ENCODE results near the gene CEP112.
"Not testable (repeated sequence)": the region's sequence is repeated elsewhere in the genome, so short reads cannot be mapped to it uniquely, and the experiment has no call there.

Gene CEP112

GRCh38 chr17:65783845-65784334 lies 408.0 kb downstream of the CEP112 start:
- no peak for DNase-seq (ENCODE audit: low read depth in 2 of 2)

- DNase-seq (ENCODE audit: low read depth in 2 of 2), result not testable (repeated sequence)
These were observed 409.7 kb downstream of the CEP112 start for GRCh38 chr17:65782104-65782706.

- no peak for DNase-seq (ENCODE audit: low read depth in 2 of 2)
These were observed 411.8 kb downstream of the CEP112 start for GRCh38 chr17:65780111-65780510.

GRCh38 chr17:65776890-65777289 lies 415.0 kb downstream of the CEP112 start:
- DNase-seq (ENCODE audit: low read depth in 2 of 2), result no peak

- no peak for DNase-seq (ENCODE audit: low read depth in 2 of 2)
These were observed 417.1 kb downstream of the CEP112 start for GRCh38 chr17:65774787-65775186.

- DNase-seq (ENCODE audit: low read depth in 2 of 2), result no peak
These were observed 418.9 kb downstream of the CEP112 start for GRCh38 chr17:65772989-65773388.

GRCh38 chr17:65771704-65772103 lies 420.2 kb downstream of the CEP112 start:
- no peak for DNase-seq (ENCODE audit: low read depth in 2 of 2)

GRCh38 chr17:65763786-65764185 lies 428.1 kb downstream of the CEP112 start:
- DNase-seq (ENCODE audit: low read depth in 2 of 2), result no peak

- no peak for DNase-seq (ENCODE audit: low read depth in 2 of 2)
These were observed 429.0 kb downstream of the CEP112 start for GRCh38 chr17:65762973-65763372.

- no peak for DNase-seq (ENCODE audit: low read depth in 2 of 2)
These were observed 432.4 kb downstream of the CEP112 start for GRCh38 chr17:65759532-65759931.

GRCh38 chr17:65756760-65757159 lies 435.2 kb downstream of the CEP112 start:
- DNase-seq (ENCODE audit: low read depth in 2 of 2), result no peak

- no peak for DNase-seq (ENCODE audit: low read depth in 2 of 2)
These were observed 436.1 kb downstream of the CEP112 start for GRCh38 chr17:65755799-65756198.

GRCh38 chr17:65754630-65755029 lies 437.3 kb downstream of the CEP112 start:
- no peak for DNase-seq (ENCODE audit: low read depth in 2 of 2)

GRCh38 chr17:65754081-65754480 lies 437.9 kb downstream of the CEP112 start:
- no peak for DNase-seq (ENCODE audit: low read depth in 2 of 2)

- DNase-seq (ENCODE audit: low read depth in 2 of 2), result no peak
These were observed 438.6 kb downstream of the CEP112 start for GRCh38 chr17:65753348-65753747.

- DNase-seq (ENCODE audit: low read depth in 2 of 2), result no peak
These were observed 440.7 kb downstream of the CEP112 start for GRCh38 chr17:65751263-65751662.

GRCh38 chr17:65750631-65751115 lies 441.3 kb downstream of the CEP112 start:
- DNase-seq (ENCODE audit: low read depth in 2 of 2), result peak in 1 of 2 donors; percentile 18

- no peak for DNase-seq (ENCODE audit: low read depth in 2 of 2)
These were observed 441.8 kb downstream of the CEP112 start for GRCh38 chr17:65750166-65750565.

- DNase-seq (ENCODE audit: low read depth in 2 of 2), result no peak
These were observed 442.5 kb downstream of the CEP112 start for GRCh38 chr17:65749479-65749878.

GRCh38 chr17:65745241-65745640 lies 446.7 kb downstream of the CEP112 start:
- DNase-seq (ENCODE audit: low read depth in 2 of 2), result no peak

- DNase-seq (ENCODE audit: low read depth in 2 of 2), result no peak
These were observed 448.7 kb downstream of the CEP112 start for GRCh38 chr17:65743308-65743655.

GRCh38 chr17:65742403-65743307 lies 449.3 kb downstream of the CEP112 start:
- no peak for DNase-seq (ENCODE audit: low read depth in 2 of 2)

GRCh38 chr17:65741710-65742109 lies 450.2 kb downstream of the CEP112 start:
- no peak for DNase-seq (ENCODE audit: low read depth in 2 of 2)
